ENCODE data around the gene EXD3.

DNA sequence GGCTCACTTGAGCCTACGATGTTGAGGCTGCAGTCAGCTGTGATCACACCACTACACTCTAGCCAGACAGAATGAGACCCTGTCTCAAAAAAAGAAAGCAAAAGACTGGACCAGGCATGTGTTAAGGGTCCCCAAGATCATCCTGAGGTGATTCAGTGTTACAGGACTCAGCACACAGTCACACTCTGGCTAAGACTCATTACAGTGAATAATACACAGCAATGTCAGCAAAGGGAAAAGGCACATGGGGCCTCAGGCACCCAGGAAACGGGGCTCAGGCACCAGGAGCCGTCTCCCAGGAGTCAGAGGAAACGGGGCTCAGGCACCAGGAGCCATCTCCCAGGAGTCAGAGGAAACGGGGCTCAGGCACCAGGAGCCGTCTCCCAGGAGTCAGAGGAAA is 81.7 kb downstream of the EXD3 start:
- TF ChIP-seq POLR2A (IDR thresholded peaks at IDR 0.05) (no peak), CTCF (IDR thresholded peaks at IDR 0.05) (no peak)
